Neuron (in vitro differentiated cells): ENCODE results near the gene ALPL.
A peak's percentile ranks its signal among the peaks of the same experiment; 100 is the strongest.

Source experiments
- H2AFZ ChIP-seq: one replicate; pipeline ENCODE4 v1.6.1; 2013; ENCODE audit warnings: low read depth, mild to moderate bottlenecking, inconsistent platforms, low read length, moderate library complexity
- H3K27me3 ChIP-seq: one replicate; pipeline ENCODE4 v1.6.1; 2013; ENCODE audit warnings: low read length; ENCODE audit not compliant: insufficient read depth
- H3K36me3 ChIP-seq: one replicate; pipeline ENCODE4 v1.6.1; 2013; ENCODE audit warnings: low read length; ENCODE audit not compliant: insufficient read depth
- H3K4me1 ChIP-seq: one replicate; pipeline ENCODE4 v1.6.1; 2013; ENCODE audit warnings: low read length; ENCODE audit not compliant: insufficient read depth
- H3K4me3 ChIP-seq: 2 replicates; pipeline ENCODE4 v1.5.1; 2013; ENCODE audit warnings: mild to moderate bottlenecking, low read length, moderate library complexity
- H3K9me3 ChIP-seq: one replicate; pipeline ENCODE4 v1.6.1; 2013; ENCODE audit warnings: low read length

ALPL gene

GRCh38 chr1:21573475-21573874 lies 64.3 kb downstream of the ALPL start:
- H3K9me3 ChIP-seq = no peaks in the 10 kb centered on the region
- no peaks in the 10 kb centered on the region for H3K36me3 ChIP-seq
- H2AFZ ChIP-seq = no peak overlapping the region
- H3K4me1 ChIP-seq = peaks cover 7% of the 10 kb centered on the region
- H3K4me3 ChIP-seq = no peak overlapping the region
- H3K27me3 ChIP-seq = no peaks in the 10 kb centered on the region

GRCh38 chr1:21573971-21574465 lies 64.8 kb downstream of the ALPL start:
- H3K4me3 ChIP-seq = no peak overlapping the region
- no peaks in the 10 kb centered on the region for H3K9me3 ChIP-seq
- peaks cover 7% of the 10 kb centered on the region for H3K4me1 ChIP-seq
- H3K27me3 ChIP-seq = no peaks in the 10 kb centered on the region
- no peak overlapping the region for H2AFZ ChIP-seq
- H3K36me3 ChIP-seq = no peaks in the 10 kb centered on the region

DNA sequence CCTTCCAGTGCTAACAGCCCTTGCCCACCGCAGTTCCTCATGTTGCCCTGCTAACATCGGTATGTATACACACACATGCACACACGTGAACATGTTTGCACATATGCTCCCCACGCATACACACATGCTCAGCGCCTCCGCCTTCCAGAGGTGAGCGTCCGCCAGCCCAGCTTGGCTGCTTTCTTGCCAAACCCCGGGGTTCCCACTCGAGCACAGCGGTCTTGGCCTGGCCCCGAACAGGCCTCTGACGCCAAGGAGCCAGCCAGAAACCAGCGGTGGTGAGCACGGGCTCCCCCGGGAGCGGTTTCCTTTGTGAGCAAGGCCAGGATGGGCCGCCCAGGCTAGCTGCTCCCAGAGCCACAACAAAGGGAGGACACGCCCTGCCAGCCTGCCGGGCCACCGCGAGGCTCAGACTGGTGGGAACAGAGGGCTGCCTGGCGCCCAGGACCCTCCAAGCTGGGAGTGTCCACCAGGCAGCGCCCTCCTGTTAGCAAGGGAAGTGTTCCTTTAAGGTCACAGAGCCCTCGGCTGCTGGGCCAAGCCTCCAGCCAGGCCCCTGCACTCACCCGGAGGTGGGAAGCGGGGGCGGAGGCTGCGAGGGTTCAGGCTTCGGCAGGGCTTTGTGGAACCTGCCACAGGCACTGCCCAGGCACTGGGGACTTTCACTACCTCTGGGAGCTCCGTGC lies 65.4 kb downstream of the ALPL start:
- Histone ChIP-seq H3K36me3 (no peaks in the 10 kb centered on the region), H3K9me3 (no peaks in the 10 kb centered on the region), H3K4me3 (no peak overlapping the region), H3K27me3 (no peaks in the 10 kb centered on the region), H3K4me1 (peaks cover 7% of the 10 kb centered on the region), H2AFZ (peak overlapping the region; percentile 29)

GRCh38 chr1:21575351-21575942 lies 66.2 kb downstream of the ALPL start:
- Histone ChIP-seq H3K27me3 (no peaks in the 10 kb centered on the region), H3K4me3 (no peak overlapping the region), H3K4me1 (peaks cover 7% of the 10 kb centered on the region), H3K9me3 (no peaks in the 10 kb centered on the region), H3K36me3 (no peaks in the 10 kb centered on the region), H2AFZ (no peak overlapping the region)

- Histone ChIP-seq H3K4me1 (peaks cover 7% of the 10 kb centered on the region), H3K36me3 (no peaks in the 10 kb centered on the region), H3K27me3 (no peaks in the 10 kb centered on the region), H3K9me3 (no peaks in the 10 kb centered on the region), H3K4me3 (no peak overlapping the region), H2AFZ (no peak overlapping the region)
Observed at GRCh38 chr1:21576031-21576797, 67.0 kb downstream of the ALPL start.

GRCh38 chr1:21576798-21577187 lies 67.6 kb downstream of the ALPL start:
- H3K27me3 ChIP-seq = no peaks in the 10 kb centered on the region
- peaks cover 7% of the 10 kb centered on the region for H3K4me1 ChIP-seq
- H3K4me3 ChIP-seq = no peak overlapping the region
- no peaks in the 10 kb centered on the region for H3K9me3 ChIP-seq
- no peak overlapping the region for H2AFZ ChIP-seq
- H3K36me3 ChIP-seq = no peaks in the 10 kb centered on the region

- H2AFZ ChIP-seq = no peak overlapping the region
- peaks cover 7% of the 10 kb centered on the region for H3K4me1 ChIP-seq
- H3K4me3 ChIP-seq = no peak overlapping the region
- no peaks in the 10 kb centered on the region for H3K9me3 ChIP-seq
- H3K36me3 ChIP-seq = no peaks in the 10 kb centered on the region
- H3K27me3 ChIP-seq = no peaks in the 10 kb centered on the region
Observed at GRCh38 chr1:21577324-21577723, 68.1 kb downstream of the ALPL start.

- Histone ChIP-seq H2AFZ (no peak overlapping the region), H3K27me3 (no peaks in the 10 kb centered on the region), H3K4me3 (no peak overlapping the region), H3K9me3 (no peaks in the 10 kb centered on the region), H3K4me1 (peaks cover 7% of the 10 kb centered on the region), H3K36me3 (no peaks in the 10 kb centered on the region)
Observed at GRCh38 chr1:21577933-21578332, 68.7 kb downstream of the ALPL start.

- Histone ChIP-seq H3K4me3 (no peak overlapping the region), H2AFZ (no peak overlapping the region), H3K36me3 (no peaks in the 10 kb centered on the region), H3K9me3 (no peaks in the 10 kb centered on the region), H3K4me1 (peaks cover 1% of the 10 kb centered on the region), H3K27me3 (no peaks in the 10 kb centered on the region)
Observed at GRCh38 chr1:21579791-21580190, 70.6 kb downstream of the ALPL start.

DNA sequence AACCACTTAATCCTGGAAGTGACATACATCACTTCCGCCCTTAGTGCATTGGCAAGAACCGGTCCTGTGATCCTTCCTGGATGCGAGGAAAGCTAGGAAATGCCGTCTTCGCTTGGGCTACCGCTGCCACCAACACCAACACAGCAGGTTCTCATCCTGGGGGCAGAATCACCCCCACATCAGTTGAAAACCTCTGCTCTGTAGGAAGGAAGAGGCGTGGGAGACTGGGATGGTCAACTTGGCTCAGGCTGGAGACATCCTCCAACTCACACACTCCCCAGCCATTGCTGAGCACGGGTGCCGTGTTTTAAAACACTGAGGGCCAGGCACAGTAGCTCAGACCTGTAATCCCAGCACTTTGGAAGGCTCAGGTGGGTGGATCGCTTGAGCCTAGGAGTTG lies 74.9 kb downstream of the ALPL start:
- H3K4me3 ChIP-seq = no peak overlapping the region
- H3K27me3 ChIP-seq = peaks cover 18% of the 10 kb centered on the region
- no peaks in the 10 kb centered on the region for H3K9me3 ChIP-seq
- H3K4me1 ChIP-seq = peaks cover 10% of the 10 kb centered on the region
- H3K36me3 ChIP-seq = no peaks in the 10 kb centered on the region
- no peak overlapping the region for H2AFZ ChIP-seq

- Histone ChIP-seq H2AFZ (no peak overlapping the region), H3K4me3 (no peak overlapping the region), H3K4me1 (peaks cover 10% of the 10 kb centered on the region), H3K36me3 (no peaks in the 10 kb centered on the region), H3K9me3 (no peaks in the 10 kb centered on the region), H3K27me3 (peaks cover 21% of the 10 kb centered on the region)
Observed at GRCh38 chr1:21585037-21585436, 75.8 kb downstream of the ALPL start.

DNA sequence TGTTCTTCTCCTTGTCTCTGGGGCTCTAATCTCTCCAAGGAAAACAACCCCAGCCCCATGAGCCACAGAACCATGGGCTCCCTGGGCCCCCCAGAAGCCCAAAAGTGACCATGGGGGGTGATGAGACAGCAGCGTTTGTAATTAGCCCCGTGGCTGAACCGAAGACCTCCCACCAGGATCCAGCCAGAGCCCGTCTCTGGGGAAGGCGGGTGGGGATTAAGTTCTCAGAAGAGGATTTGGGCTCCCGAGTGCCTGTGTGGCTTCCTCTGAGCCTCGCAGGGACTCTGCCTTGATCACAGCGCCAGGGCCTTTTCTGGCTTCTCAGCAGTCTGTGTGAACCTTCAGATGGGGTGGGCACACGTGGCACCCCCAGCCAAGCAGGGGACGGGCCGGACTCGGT lies 77.0 kb downstream of the ALPL start:
- Histone ChIP-seq H3K9me3 (no peaks in the 10 kb centered on the region), H3K4me3 (no peak overlapping the region), H3K36me3 (no peaks in the 10 kb centered on the region), H3K4me1 (peaks cover 10% of the 10 kb centered on the region), H3K27me3 (peaks cover 21% of the 10 kb centered on the region), H2AFZ (no peak overlapping the region)

GRCh38 chr1:21586846-21587601 lies 77.8 kb downstream of the ALPL start:
- Histone ChIP-seq H3K4me1 (peaks cover 10% of the 10 kb centered on the region), H3K36me3 (no peaks in the 10 kb centered on the region), H3K27me3 (peaks cover 24% of the 10 kb centered on the region)

More at GRCh38 chr1:21586846-21587601, 77.8 kb downstream of the ALPL start:
- no peak overlapping the region for H2AFZ ChIP-seq
- H3K4me3 ChIP-seq = no peak overlapping the region
- no peaks in the 10 kb centered on the region for H3K9me3 ChIP-seq
